Measurements from ENCODE around the gene SLC41A2.
"Not testable (repeated sequence)": the region's sequence is repeated elsewhere in the genome, so short reads cannot be mapped to it uniquely, and the experiment has no call there.

SLC41A2 gene

GRCh38 chr12:104959335-104959841 is 1.3 kb upstream of the SLC41A2 start:
- DNase-seq (ENCODE audit: insufficient read length), result no peak
- no peak for FAIRE-seq
- TF ChIP-seq POLR2A (IDR thresholded peaks at IDR 0.05; ENCODE audit: low read depth, low read length), result no peak
- no peak for TF ChIP-seq POLR2AphosphoS5 (IDR thresholded peaks at IDR 0.05; ENCODE audit: low read depth, low read length)
- TF ChIP-seq TAF1 (IDR thresholded peaks at IDR 0.05; ENCODE audit: borderline replicate concordance, low read depth, low read length), result no peak

- no peak for TF ChIP-seq POLR2A (IDR thresholded peaks at IDR 0.05; ENCODE audit: low read depth, low read length)
- no peak for TF ChIP-seq POLR2AphosphoS5 (IDR thresholded peaks at IDR 0.05; ENCODE audit: low read depth, low read length)
- TF ChIP-seq TAF1 (IDR thresholded peaks at IDR 0.05; ENCODE audit: borderline replicate concordance, low read depth, low read length), result no peak
- DNase-seq (ENCODE audit: insufficient read length) (no peak), FAIRE-seq (no peak)
Measured at GRCh38 chr12:104958805-104959334, 780 bp upstream of the SLC41A2 start.

- TF ChIP-seq POLR2AphosphoS5 (IDR thresholded peaks at IDR 0.05; ENCODE audit: low read depth, low read length) (no peak), TAF1 (IDR thresholded peaks at IDR 0.05; ENCODE audit: borderline replicate concordance, low read depth, low read length) (no peak), POLR2A (IDR thresholded peaks at IDR 0.05; ENCODE audit: low read depth, low read length) (no peak)
- no peak for FAIRE-seq
- DNase-seq (ENCODE audit: insufficient read length), result peak; percentile 28
Measured at GRCh38 chr12:104957719-104958000, 430 bp downstream of the SLC41A2 start.

- no peak for TF ChIP-seq POLR2AphosphoS5 (IDR thresholded peaks at IDR 0.05; ENCODE audit: low read depth, low read length)
- no peak for TF ChIP-seq TAF1 (IDR thresholded peaks at IDR 0.05; ENCODE audit: borderline replicate concordance, low read depth, low read length)
- TF ChIP-seq POLR2A (IDR thresholded peaks at IDR 0.05; ENCODE audit: low read depth, low read length), result no peak
- DNase-seq (ENCODE audit: insufficient read length) (no peak), FAIRE-seq (peak; percentile 27)
Measured at GRCh38 chr12:104956870-104957718, 996 bp downstream of the SLC41A2 start.

DNA sequence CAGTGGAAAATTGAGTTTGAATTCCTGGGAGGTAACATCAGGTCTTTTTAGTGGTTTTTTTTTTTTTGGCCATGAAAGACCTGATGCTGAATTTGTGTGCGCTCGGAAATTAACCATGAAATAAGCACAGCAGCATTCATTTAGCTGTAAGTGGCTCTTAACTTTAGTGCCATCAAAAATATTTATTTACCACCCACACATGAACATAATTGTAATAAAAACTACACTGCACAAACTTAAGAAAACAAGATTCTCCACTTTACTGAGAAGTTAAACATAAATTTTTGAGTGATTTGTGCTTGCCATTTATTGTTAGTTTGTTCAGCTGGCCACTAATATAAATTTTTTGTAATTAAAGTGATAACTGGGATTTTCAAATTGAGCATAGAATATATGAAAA is 2.4 kb downstream of the SLC41A2 start:
- DNase-seq (ENCODE audit: insufficient read length) (no peak), FAIRE-seq (no peak)
- TF ChIP-seq TAF1 (IDR thresholded peaks at IDR 0.05; ENCODE audit: borderline replicate concordance, low read depth, low read length) (no peak), POLR2AphosphoS5 (IDR thresholded peaks at IDR 0.05; ENCODE audit: low read depth, low read length) (no peak), POLR2A (IDR thresholded peaks at IDR 0.05; ENCODE audit: low read depth, low read length) (no peak)

DNA sequence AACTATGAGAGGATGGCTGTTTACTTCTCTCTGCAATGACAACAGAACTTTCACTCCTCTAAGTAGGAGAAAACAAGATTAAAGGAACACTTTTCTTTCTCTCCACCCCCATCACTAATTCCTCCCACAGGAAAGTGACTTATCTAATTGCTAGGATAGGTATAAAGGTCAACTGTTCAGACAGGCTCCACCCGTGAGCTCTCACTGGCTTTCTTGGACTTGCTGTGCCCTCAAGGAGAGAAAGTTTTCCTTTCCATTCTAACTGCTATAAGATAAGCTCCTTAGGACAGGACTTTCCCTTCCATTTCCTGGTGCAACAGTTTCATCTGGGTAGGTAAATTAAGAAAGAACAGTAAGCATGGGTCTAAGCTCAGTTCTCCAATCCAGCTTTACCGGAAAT is 4.8 kb downstream of the SLC41A2 start:
- no peak for TF ChIP-seq POLR2A (IDR thresholded peaks at IDR 0.05; ENCODE audit: low read depth, low read length)
- TF ChIP-seq TAF1 (IDR thresholded peaks at IDR 0.05; ENCODE audit: borderline replicate concordance, low read depth, low read length), result no peak
- no peak for TF ChIP-seq POLR2AphosphoS5 (IDR thresholded peaks at IDR 0.05; ENCODE audit: low read depth, low read length)
- no peak for DNase-seq (ENCODE audit: insufficient read length)
- no peak for FAIRE-seq

DNA sequence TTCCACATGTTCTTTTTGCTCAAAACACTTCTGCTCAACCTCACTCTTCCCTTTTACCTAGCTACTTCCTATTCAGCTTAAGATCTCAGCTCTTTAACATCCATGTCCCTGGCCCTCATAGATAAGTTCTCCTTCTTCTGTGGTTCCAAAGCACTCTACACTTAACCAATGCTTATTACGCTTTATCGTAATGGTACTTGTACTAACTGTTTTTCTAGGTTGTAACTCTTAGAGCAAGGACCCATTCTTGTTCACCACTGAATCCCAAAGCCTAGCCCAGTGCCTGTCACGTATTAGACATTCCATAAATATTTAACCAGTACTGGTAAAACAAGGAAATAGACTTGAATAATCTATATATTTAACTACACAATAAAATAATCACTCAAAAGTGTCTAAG is 5.3 kb downstream of the SLC41A2 start:
- DNase-seq (ENCODE audit: insufficient read length) (no peak), FAIRE-seq (no peak)
- no peak for TF ChIP-seq POLR2A (IDR thresholded peaks at IDR 0.05; ENCODE audit: low read depth, low read length)
- TF ChIP-seq POLR2AphosphoS5 (IDR thresholded peaks at IDR 0.05; ENCODE audit: low read depth, low read length), result no peak
- TF ChIP-seq TAF1 (IDR thresholded peaks at IDR 0.05; ENCODE audit: borderline replicate concordance, low read depth, low read length), result no peak

GRCh38 chr12:104951759-104952509 is 6.2 kb downstream of the SLC41A2 start:
- FAIRE-seq, result no peak
- DNase-seq (ENCODE audit: insufficient read length), result no peak
- TF ChIP-seq TAF1 (IDR thresholded peaks at IDR 0.05; ENCODE audit: borderline replicate concordance, low read depth, low read length) (no peak), POLR2AphosphoS5 (IDR thresholded peaks at IDR 0.05; ENCODE audit: low read depth, low read length) (no peak), POLR2A (IDR thresholded peaks at IDR 0.05; ENCODE audit: low read depth, low read length) (no peak)

- FAIRE-seq; DNase-seq (ENCODE audit: insufficient read length): not testable (repeated sequence)
Measured at GRCh38 chr12:104948716-104949115, 9.4 kb downstream of the SLC41A2 start.

DNA sequence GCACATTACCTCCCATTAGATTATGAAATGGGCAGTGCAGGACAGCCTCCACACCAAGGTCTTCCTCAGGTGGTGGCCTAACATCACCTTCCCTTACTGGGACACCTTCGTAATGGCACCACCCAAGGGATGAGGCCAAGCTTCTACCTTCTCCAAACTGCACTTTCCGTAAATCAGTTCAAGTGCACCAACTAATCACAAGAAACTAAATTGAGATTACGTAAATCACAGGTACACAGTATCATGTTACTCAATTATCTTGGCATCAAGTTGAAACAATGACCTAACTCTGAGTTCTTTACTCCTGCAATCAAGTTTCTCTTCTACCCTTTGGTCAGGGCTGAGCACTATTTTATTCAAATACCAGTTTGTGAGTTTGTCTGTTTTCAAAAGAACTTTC is 13.8 kb downstream of the SLC41A2 start:
- FAIRE-seq (no peak), DNase-seq (ENCODE audit: insufficient read length) (no peak)
- TF ChIP-seq TAF1 (IDR thresholded peaks at IDR 0.05; ENCODE audit: borderline replicate concordance, low read depth, low read length) (no peak), POLR2AphosphoS5 (IDR thresholded peaks at IDR 0.05; ENCODE audit: low read depth, low read length) (no peak), POLR2A (IDR thresholded peaks at IDR 0.05; ENCODE audit: low read depth, low read length) (no peak)

- FAIRE-seq; DNase-seq (ENCODE audit: insufficient read length): not testable (repeated sequence)
Measured at GRCh38 chr12:104943401-104943800, 14.7 kb downstream of the SLC41A2 start.

- DNase-seq (ENCODE audit: insufficient read length), result no peak
- no peak for FAIRE-seq
- TF ChIP-seq TAF1 (IDR thresholded peaks at IDR 0.05; ENCODE audit: borderline replicate concordance, low read depth, low read length) (no peak), POLR2AphosphoS5 (IDR thresholded peaks at IDR 0.05; ENCODE audit: low read depth, low read length) (no peak), POLR2A (IDR thresholded peaks at IDR 0.05; ENCODE audit: low read depth, low read length) (no peak)
Measured at GRCh38 chr12:104942075-104942474, 16.0 kb downstream of the SLC41A2 start.

Data from GM12892 (cell line).